Large intestine (tissue), 3 donors: Measurements from ENCODE around the gene DNAJA3. TPM values are rescaled to one million over a fixed set of nuclear protein-coding genes. Genes with fewer than 3 reads are reported as not detected.

ENCODE experiments used
- DNase-seq, 2 donors: peaks; one replicate each; pipeline versions ENCODE4 v3.0.0 to v3.0.0-alpha.2; 2013
- H3K27ac ChIP-seq: one replicate; pipeline ENCODE4 v1.5.1; 2013; ENCODE audit warnings: low read length
- H3K27me3 ChIP-seq: 2 replicates; pipeline ENCODE4 v1.6.1; 2013; ENCODE audit warnings: low read length; ENCODE audit not compliant: control insufficient read depth, insufficient read depth
- H3K36me3 ChIP-seq: 2 replicates; pipeline ENCODE4 v1.6.1; 2013; ENCODE audit warnings: low read length; ENCODE audit not compliant: control insufficient read depth, insufficient read depth
- H3K4me1 ChIP-seq: one replicate; pipeline ENCODE4 v1.6.1; 2013; ENCODE audit warnings: low read length; ENCODE audit not compliant: control insufficient read depth, insufficient read depth
- H3K4me3 ChIP-seq: one replicate; pipeline ENCODE4 v1.5.1; 2013; ENCODE audit warnings: low read length
- H3K9me3 ChIP-seq: one replicate; pipeline ENCODE4 v1.6.1; 2013; ENCODE audit warnings: mild to moderate bottlenecking, low read depth, low read length, moderate library complexity; ENCODE audit not compliant: control insufficient read depth
- WGBS: methylation state at CpG from one replicate; pipeline ENCODE4 v1.1.5; 2013; ENCODE audit warnings: low lambda C conversion rate; ENCODE audit not compliant: insufficient coverage; 5-methylcytosine and 5-hydroxymethylcytosine counted together
- polyA plus RNA-seq: library from polyadenylated mRNA; unstranded; fragments of 120-200 nt; gene quantifications from one replicate; pipeline ENCODE4 v1.2.1, GENCODE V29; 2013

DNAJA3 gene
- polyA plus RNA-seq, 1 donor: 46.0 TPM

DNA sequence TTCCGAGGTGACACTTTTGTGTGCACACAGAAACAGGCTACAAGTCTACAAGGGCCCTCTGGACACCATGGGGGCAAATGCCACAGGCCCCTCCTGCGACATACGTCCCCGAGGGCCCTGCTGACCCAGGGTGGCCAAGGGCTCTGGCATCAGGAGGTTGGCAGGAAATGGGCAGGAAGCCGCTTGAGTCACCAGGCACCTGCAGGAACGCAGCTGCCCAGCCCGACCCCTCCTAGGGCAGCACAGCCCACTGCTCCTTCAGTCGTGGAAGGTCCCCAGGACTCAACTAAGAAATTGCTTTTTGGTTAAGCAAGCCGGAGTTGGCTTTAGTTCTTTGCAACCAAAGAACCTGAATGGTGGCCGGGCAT is 17.4 kb upstream of the DNAJA3 start:
- no peak for DNase-seq
- Histone ChIP-seq H3K36me3 (peaks cover 68% of the 10 kb centered on the region), H3K27ac (no peak overlapping the region), H3K9me3 (no peaks in the 10 kb centered on the region), H3K4me1 (no peaks in the 10 kb centered on the region), H3K4me3 (no peak overlapping the region), H3K27me3 (no peaks in the 10 kb centered on the region)
- WGBS: no CpG with 5 or more reads among the region's 10 CpGs

DNA sequence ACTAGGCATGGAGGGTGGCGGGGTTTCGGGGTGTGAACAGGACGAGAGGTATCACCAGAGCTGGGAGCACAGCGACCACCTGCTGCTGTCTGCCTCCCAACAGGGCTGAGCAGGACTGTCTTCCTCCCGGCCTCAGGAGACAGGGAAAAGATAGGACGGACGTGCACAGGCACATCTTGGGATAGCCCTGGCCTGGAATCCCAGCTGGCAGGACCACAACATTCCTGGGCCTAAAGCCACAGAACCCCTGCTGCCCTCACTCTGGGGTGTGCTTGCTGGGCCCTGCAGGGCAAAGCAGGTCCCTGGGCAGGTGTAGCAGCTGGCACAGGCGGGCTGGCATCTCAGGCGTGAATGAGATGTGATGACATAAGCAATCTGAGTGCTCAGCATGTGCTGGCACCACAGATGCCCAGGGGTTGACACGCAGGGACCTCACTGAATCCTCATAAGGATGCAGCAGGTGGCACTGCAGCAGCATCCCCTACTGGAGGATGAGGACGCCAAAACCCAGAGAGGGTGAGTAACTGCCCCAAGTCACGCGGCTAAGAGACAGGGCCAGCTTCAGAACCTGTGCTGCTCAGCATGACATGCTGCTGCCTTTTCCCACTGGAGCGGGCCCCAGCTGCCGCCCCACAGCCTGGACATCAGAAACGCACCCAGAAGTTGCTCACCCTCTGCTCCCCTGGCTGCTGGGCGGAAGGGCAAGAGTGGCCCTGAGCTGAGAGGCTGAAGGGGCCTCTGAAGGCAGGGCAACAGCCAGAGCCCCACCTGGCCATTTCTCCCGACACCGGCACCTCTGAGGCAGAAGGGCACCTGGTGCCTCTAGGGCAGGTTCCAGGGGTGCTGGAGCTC is 16.4 kb upstream of the DNAJA3 start:
- no peak overlapping the region for H3K27ac ChIP-seq
- no peak overlapping the region for H3K4me3 ChIP-seq
- peaks cover 58% of the 10 kb centered on the region for H3K36me3 ChIP-seq
- H3K27me3 ChIP-seq: no peaks in the 10 kb centered on the region
- no CpG with 5 or more reads among the region's 19 CpGs for WGBS
- H3K9me3 ChIP-seq: no peaks in the 10 kb centered on the region
- no peak for DNase-seq
- no peaks in the 10 kb centered on the region for H3K4me1 ChIP-seq

DNA sequence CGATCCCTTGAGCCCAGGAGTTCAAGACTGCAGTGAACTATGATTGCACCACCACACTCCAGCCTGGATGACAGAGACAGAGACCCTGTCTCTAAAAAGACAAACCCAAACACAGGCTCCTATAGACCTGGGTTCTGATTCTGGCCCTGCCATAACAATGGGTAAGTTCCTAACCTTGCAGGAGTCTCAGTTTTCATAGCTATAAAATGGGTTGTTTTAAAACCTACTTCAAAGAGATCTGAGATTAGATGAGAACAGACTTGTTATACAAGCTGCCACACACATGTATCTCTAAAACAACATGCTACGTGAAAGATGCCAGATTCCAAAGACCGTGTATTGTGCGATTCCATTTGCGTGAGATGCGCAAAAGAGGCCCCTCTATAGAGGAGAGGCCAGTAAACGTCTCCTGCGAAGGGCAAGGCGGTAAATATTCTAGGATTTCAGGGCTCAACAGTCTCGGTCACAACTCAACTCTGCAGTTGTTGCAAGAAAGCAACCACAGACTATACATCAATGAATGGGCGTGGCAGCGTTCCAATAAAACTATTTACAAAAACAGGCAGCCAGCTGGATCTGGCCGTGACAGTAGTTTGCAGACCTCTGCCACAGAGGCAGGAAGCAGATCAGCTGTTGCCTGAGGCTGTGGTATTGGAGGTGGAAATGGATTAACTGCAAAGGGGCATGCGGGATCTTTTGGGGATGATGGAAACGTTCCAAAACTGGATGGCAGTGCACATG is 15.2 kb upstream of the DNAJA3 start:
- Histone ChIP-seq H3K36me3 (peaks cover 47% of the 10 kb centered on the region), H3K4me1 (peaks cover 11% of the 10 kb centered on the region), H3K4me3 (no peak overlapping the region), H3K27ac (peak overlapping the region; percentile 15), H3K27me3 (no peaks in the 10 kb centered on the region), H3K9me3 (no peaks in the 10 kb centered on the region)
- WGBS: 66% methylated on average over 4 of the region's 15 CpGs
- DNase-seq: peak; percentile 59 to 66

DNA sequence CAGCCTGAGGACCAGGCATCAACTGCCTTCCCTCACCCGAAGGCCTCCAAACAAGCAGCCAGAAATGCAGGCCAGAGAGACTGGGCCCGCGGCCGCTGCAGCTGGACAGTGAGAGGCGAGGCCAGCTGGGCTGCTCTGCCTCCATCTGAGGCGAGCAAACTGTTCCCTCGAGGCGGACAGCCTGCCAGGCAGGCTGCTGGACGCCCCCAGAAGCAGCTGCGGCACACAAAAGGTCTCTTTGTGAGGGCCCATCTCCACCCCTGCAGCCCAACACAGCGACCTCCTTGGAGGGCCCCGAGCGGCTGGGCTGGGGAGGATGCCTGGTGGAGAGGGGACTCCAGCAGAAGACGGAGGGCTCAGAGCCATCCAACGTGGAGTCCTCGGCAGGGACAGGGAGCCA is 14.0 kb upstream of the DNAJA3 start:
- H3K4me3 ChIP-seq: no peak overlapping the region
- H3K9me3 ChIP-seq: no peaks in the 10 kb centered on the region
- peaks cover 12% of the 10 kb centered on the region for H3K4me1 ChIP-seq
- H3K36me3 ChIP-seq: peaks cover 41% of the 10 kb centered on the region
- H3K27ac ChIP-seq: no peak overlapping the region
- WGBS: no CpG with 5 or more reads among the region's 16 CpGs
- no peaks in the 10 kb centered on the region for H3K27me3 ChIP-seq
- peak in 1 of 2 donors; percentile 37 for DNase-seq

DNA sequence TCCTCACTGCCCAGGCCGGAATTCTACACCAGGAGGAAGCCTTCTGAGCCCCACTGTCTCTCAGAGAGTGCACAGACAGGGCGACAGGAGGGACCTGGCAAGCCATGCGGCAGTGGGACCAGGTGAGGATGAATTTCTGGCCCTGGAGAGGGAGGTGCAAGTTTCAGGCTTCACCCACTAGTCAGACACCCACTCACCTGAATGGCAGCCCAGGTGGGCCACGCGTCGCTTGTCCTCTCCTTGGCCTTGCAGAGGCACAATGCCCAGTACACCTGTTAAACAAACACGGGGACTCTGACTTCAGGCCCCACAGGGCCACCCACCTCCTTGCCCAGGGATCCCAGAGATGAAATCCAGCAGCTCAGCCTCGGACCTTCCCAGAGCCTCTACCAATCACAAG is 13.5 kb upstream of the DNAJA3 start:
- Histone ChIP-seq H3K4me3 (no peak overlapping the region), H3K9me3 (no peaks in the 10 kb centered on the region), H3K36me3 (peaks cover 40% of the 10 kb centered on the region), H3K4me1 (peaks cover 17% of the 10 kb centered on the region), H3K27ac (no peak overlapping the region), H3K27me3 (no peaks in the 10 kb centered on the region)
- DNase-seq: no peak
- no CpG with 5 or more reads among the region's 8 CpGs for WGBS

DNA sequence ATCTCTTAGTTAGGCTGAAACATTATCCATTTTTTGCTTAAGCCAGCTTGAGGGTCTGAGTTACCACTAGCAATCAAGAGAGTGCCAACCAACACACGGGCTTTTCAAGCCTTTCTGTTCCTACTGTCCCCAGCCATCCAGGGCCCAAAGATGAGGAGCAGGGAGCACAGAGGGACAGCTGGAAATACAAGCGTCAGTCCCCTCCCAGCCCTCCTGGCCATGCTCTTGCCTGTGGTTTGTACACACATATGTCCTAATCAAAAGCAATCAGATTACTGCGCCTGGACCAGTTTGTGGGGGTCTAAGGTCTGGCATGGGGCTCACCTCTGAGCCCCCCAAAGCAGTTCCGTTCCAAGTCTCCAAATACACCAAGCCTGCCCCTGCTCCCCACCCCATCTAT is 12.8 kb upstream of the DNAJA3 start:
- H3K27me3 ChIP-seq: no peaks in the 10 kb centered on the region
- no peak overlapping the region for H3K27ac ChIP-seq
- H3K4me3 ChIP-seq: no peak overlapping the region
- DNase-seq: no peak
- H3K4me1 ChIP-seq: peaks cover 17% of the 10 kb centered on the region
- no CpG with 5 or more reads among the region's 4 CpGs for WGBS
- H3K36me3 ChIP-seq: peaks cover 33% of the 10 kb centered on the region
- no peaks in the 10 kb centered on the region for H3K9me3 ChIP-seq

DNA sequence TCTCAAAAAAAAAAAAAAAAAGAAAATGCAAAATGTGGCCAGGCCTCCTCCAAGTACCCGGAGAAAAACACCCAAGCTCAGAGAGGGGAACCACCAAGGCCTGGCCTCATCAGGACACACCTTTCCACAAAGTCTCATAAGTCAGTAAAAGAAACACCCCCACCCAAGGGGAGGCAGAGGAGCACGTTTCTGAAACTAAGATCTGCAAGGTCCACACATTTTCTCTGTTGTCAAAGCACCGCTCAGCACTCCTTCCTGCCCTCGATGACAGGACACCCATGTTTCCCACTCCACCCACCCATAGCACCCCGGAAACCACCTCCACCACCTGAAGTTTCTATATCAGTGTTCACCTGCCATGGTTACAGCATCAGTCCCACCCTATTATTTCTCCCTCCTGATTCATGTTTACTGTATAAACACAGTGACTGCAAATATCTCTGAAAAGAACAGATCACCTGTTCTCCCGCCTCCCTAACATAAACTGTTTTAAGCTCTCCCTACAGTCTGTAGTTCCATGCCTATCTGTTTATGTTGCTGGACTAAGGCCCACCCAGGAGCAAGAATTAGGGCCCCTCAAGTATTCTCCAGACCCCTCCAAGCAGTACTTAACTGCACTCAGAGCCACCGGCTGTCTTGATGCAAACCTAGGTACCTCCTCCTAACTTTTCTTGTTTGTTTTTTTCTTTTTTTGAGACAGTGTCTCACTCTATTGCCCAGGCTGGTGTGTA is 11.3 kb upstream of the DNAJA3 start:
- Histone ChIP-seq H3K9me3 (no peaks in the 10 kb centered on the region), H3K36me3 (peaks cover 26% of the 10 kb centered on the region), H3K27me3 (no peaks in the 10 kb centered on the region), H3K4me3 (no peak overlapping the region), H3K27ac (no peak overlapping the region), H3K4me1 (peaks cover 17% of the 10 kb centered on the region)
- WGBS: 83% methylated on average over 1 of the region's 7 CpGs
- peak in 1 of 2 donors; percentile 49 for DNase-seq

DNA sequence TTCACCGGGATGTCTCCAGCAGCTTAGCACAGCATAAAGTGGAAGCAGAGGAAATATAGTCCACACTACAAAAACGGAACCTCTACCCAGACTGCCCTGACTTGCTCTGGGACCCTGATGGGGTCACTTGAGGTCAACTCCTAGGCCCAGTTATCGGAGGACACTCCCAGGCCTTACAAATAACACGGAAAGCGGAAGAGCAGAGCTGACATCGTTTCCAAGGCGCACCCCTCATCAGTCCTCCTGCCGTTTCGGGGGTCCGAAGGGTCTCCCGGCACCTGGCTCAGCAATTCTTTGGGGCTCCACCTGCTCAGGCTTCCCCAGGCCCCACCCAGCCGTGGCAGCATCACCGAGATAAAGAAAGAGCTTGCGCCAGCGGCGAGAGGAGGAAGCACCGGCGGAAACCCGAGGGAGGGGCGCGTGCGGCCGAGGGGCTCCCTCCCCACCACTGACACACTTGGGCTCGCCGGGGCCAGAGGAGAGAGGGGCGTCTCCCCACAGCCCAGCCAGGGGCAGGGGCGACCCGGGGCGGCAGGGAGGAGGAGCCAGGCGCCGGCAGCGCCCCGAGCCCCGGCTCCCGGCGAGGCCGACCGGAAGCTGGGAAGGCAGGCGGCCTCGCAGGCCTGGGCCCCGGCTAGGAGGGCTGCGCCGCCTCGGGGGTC is 10.0 kb upstream of the DNAJA3 start:
- DNase-seq: peak in 1 of 2 donors; percentile 74
- H3K4me3 ChIP-seq: peak overlapping the region; percentile 60
- no peaks in the 10 kb centered on the region for H3K9me3 ChIP-seq
- WGBS: no CpG with 5 or more reads among the region's 44 CpGs
- H3K27ac ChIP-seq: peak overlapping the region; percentile 75
- no peaks in the 10 kb centered on the region for H3K27me3 ChIP-seq
- peaks cover 19% of the 10 kb centered on the region for H3K36me3 ChIP-seq
- peaks cover 26% of the 10 kb centered on the region for H3K4me1 ChIP-seq

DNA sequence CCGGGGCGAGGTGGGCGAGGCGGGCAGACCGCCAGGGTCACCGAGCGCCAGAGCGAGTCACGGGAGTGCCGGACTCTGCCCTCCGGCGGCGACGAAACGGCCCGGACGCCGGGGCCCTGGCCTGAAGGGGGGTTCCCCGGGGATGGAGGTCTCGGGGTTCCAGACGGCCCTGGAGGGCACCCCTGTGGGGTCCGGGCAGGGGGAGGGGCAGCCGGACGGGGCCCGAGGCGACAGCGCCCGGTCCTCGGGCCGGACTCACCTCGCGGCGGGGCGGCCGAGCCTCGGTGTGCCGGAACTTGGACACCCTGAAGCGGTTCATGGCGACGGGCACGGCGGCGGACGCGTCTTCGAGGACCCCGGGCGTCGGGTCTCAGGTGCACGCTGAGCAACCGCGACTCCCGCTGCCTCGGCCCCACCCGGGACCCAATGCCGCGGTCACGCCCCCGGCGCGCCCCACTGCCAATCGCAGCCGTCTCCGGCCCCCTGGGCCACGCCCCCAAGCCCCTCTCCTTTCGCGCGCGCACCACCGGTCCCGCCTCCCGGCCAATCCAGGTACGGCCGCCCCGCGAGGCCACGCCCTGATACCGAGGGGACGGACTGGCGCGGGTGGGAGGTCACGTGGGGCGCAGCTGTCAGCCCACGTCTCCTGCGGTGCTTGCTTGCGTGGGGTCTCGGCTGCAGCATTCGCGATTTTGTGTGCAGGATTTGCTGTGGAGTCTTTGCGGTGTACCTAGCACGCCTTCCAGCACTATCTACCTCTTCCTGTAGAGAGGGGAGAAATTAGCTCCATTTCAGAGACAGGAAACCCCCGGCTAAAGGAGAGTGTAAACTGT is 9.3 kb upstream of the DNAJA3 start, which contains the start of gene CORO7:
Gene CORO7, minus strand, starts transcription at position 397 of the 833 bp plus-strand sequence. Its CDS starts 78 bp downstream, at position 319.
- Histone ChIP-seq H3K9me3 (no peaks in the 10 kb centered on the region), H3K4me1 (peaks cover 31% of the 10 kb centered on the region), H3K27me3 (no peaks in the 10 kb centered on the region), H3K4me3 (peak within 1 kb of the TSS; percentile 60), H3K27ac (peak within 1 kb of the TSS; percentile 75), H3K36me3 (peaks cover 15% of the 10 kb centered on the region)
- DNase-seq: peak; percentile 94 to 96
- WGBS: no CpG with 5 or more reads among the region's 92 CpGs
